Mesothelial cell of epicardium (in vitro differentiated cells): ENCODE data around the gene COL12A1. TPM values are rescaled to one million over a fixed set of nuclear protein-coding genes. Genes with fewer than 3 reads are reported as not detected.
"Not testable (repeated sequence)": the region's sequence is repeated elsewhere in the genome, so short reads cannot be mapped to it uniquely, and the experiment has no call there.

Experiments
- DNase-seq, 2 experiments: peaks; one replicate each; pipeline ENCODE4 v3.0.0; 2021; ENCODE audit warnings: low spot score in 2 of 2; ENCODE audit not compliant: unreplicated experiment in 2 of 2
- H3K27ac Mint-ChIP-seq: 2 replicates; pipeline ENCODE4 v1.8.0; 2021; ENCODE audit warnings: mixed read lengths
- H3K27me3 Mint-ChIP-seq: 2 replicates; pipeline ENCODE4 v1.8.0; 2021; ENCODE audit warnings: low read depth, mixed read lengths
- H3K36me3 Mint-ChIP-seq: 2 replicates; pipeline ENCODE4 v1.8.0; 2021; ENCODE audit warnings: mixed read lengths
- H3K4me1 Mint-ChIP-seq: 2 replicates; pipeline ENCODE4 v1.8.0; 2021; ENCODE audit warnings: mixed read lengths
- H3K4me3 Mint-ChIP-seq: 2 replicates; pipeline ENCODE4 v1.8.0; 2021; ENCODE audit warnings: mild to moderate bottlenecking, moderate library complexity, mixed read lengths
- H3K9me3 Mint-ChIP-seq: 2 replicates; pipeline ENCODE4 v1.8.0; 2021; ENCODE audit warnings: mixed read lengths
- CTCF ChIP-seq: fragments of 200-600 bp; sonication (generic); IDR thresholded peaks from one replicate; pipeline ENCODE4 v1.5.0; 2021; ENCODE audit warnings: antibody characterized with exemption; ENCODE audit not compliant: unreplicated experiment
- total RNA-seq: library from RNA; stranded (reverse); gene quantifications from 3 replicates; pipeline ENCODE4 v1.2.1, GENCODE V29; 2021

The COL12A1 gene
- total RNA-seq, 1 donor from 2014 or later: 10.5 TPM

DNA sequence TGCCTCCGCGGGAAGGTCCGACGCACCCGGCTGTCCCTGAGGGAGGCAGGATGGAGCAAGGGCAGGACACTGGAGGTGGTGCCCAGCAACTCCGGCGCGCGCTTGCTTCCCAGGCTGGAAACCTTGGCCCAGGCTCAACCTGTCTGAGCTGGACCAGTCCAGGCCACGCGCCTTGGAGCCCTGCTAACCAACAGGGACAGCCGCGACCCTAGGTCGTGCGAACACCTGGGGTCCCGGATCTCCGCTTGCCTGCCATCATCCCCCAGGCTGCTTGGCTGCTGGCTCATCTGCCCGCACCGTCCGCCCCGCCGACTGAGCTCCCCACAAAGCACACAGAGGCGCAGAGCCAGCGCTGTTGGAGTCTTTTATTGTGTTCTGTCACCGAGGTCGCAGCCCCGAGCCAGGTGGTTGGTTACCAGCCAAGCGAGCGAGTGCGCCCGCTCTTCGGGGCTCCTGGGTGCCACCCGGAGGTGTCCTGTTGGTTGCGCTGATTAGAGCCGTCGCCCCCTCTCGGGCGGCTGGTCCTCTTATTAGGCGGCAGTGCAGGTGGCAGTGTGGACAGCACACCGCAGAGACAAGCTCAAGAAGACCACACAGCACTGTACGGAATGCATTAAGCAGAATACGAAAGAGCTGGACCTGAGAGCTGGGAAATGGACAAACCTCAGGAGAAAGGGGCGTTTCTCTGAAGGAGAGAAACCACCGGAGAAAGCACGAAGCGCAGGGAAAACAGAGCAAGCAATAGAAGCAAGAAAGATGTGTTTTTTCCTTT is 3.8 kb downstream of the COL12A1 start:
- Mint-ChIP-seq H3K36me3 (no peaks in the 10 kb centered on the region), H3K4me3 (peak overlapping the region; percentile 82), H3K9me3 (no peaks in the 10 kb centered on the region), H3K4me1 (peaks cover 45% of the 10 kb centered on the region), H3K27me3 (peaks cover 64% of the 10 kb centered on the region), H3K27ac (no peak overlapping the region)
- DNase-seq: peak in 1 of 2 experiments; percentile 49
- TF ChIP-seq CTCF: no peak

DNA sequence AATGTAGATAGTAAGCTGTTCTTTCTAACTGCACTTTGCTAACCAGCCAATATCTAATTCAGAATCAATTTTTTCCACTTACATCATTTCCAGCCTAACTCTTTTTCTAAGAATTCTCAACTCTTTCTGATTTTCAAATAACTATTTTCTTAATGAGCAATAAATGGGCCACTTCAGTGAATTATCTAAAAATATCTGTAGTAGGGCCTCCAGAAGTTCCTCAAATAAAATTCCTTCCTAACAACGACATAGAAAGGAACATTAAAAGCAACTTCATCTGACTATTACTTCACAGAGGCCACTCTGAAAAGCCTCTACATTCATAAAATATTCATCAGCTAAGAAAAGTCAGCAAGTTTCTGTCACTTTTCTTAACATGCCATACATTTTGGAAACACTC is 4.8 kb downstream of the COL12A1 start:
- H3K27me3 Mint-ChIP-seq: peaks cover 54% of the 10 kb centered on the region
- H3K36me3 Mint-ChIP-seq: no peaks in the 10 kb centered on the region
- H3K27ac Mint-ChIP-seq: no peak overlapping the region
- peaks cover 1% of the 10 kb centered on the region for H3K9me3 Mint-ChIP-seq
- H3K4me3 Mint-ChIP-seq: no peak overlapping the region
- no peak for DNase-seq
- TF ChIP-seq CTCF: no peak
- H3K4me1 Mint-ChIP-seq: peaks cover 36% of the 10 kb centered on the region

- TF ChIP-seq CTCF: no peak
- Mint-ChIP-seq H3K4me3 (no peak overlapping the region), H3K9me3 (peaks cover 6% of the 10 kb centered on the region), H3K27ac (no peak overlapping the region), H3K27me3 (peaks cover 42% of the 10 kb centered on the region), H3K4me1 (peaks cover 25% of the 10 kb centered on the region), H3K36me3 (no peaks in the 10 kb centered on the region)
- no peak for DNase-seq
These were observed 6.0 kb downstream of the COL12A1 start for GRCh38 chr6:75199889-75200288.

DNA sequence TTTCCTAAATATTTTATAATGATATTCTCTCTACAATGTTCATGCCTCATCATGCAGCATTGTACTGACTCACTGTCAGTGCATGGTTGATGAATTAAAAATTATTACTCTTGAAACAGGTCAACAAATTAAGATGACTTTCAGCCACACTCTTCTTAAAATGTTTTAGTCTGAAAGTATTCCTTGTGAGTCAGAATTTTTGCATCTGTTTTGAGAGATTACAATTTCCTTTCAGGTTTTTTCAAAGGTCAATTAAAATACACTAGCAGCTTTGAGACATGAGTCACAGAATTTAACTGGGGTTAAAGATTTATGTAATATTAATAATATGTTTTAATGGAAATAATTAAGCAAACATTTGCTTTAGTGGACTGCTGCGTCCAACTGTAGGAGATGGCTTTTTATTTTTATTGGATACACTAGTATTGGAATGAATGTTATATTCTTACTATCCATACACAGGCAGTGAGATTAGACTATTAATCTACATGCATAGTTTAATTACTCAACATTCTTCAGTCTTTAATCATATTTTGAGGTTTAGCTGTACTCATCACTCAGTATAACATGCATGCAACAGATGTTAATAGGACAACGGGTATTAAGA is 9.7 kb downstream of the COL12A1 start:
- H3K9me3 Mint-ChIP-seq: peaks cover 6% of the 10 kb centered on the region
- peaks cover 8% of the 10 kb centered on the region for H3K27me3 Mint-ChIP-seq
- TF ChIP-seq CTCF: no peak
- no peak for DNase-seq
- no peak overlapping the region for H3K4me3 Mint-ChIP-seq
- peaks cover under 1% of the 10 kb centered on the region for H3K4me1 Mint-ChIP-seq
- H3K27ac Mint-ChIP-seq: no peak overlapping the region
- no peaks in the 10 kb centered on the region for H3K36me3 Mint-ChIP-seq

DNA sequence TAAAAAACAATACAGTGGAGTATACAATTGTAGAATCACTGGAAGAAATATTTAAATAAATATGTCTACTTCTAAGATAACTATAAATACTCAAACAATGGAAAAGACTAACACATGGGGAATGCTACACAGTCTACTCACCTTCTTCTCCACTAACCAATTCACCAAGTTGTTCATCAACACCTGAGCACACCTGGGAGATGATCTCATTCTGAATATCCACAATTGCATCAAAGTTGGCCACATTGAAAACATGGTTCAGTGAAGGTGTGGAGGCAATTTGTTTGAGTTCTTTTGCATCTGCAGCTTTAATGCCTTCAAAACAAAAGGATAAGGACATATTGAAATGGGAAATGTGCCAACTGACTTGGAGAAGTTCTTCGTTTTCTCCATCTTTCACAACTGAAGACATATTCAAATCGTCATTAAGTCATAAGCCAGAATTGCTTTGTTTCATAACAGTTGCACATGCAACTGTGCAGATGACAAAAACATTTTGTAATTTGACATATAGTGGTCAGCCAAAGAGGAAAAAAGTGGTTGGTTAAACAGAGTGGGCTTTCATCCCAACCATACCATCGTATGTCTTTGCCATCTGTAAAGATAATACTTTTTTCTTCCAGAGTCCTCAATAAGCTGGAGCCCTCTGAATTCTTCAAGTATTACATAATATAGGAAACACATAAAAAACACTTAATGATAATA is 17.5 kb downstream of the COL12A1 start:
- no peak for DNase-seq
- no peak for TF ChIP-seq CTCF
- H3K4me1 Mint-ChIP-seq: peaks cover 3% of the 10 kb centered on the region
- no peak overlapping the region for H3K4me3 Mint-ChIP-seq
- H3K9me3 Mint-ChIP-seq: peaks cover 16% of the 10 kb centered on the region
- H3K27ac Mint-ChIP-seq: no peak overlapping the region
- peaks cover 5% of the 10 kb centered on the region for H3K36me3 Mint-ChIP-seq
- H3K27me3 Mint-ChIP-seq: no peaks in the 10 kb centered on the region

DNA sequence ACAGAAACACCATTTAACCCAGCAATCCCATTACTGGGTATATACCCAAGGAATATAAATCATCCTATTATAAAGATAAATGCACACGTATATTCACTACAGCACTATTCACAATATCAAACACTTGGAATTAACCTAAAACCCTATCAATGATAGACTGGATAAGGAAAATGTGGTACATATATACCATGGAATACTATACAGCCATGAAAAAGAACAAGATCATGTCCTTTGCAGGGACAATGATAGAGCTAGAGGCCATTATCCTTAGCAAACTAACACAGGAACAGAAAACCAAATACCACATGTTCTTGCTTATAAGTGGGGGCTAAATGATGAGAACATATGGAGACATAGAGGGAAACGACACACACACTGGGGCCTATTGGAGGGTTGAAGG is 19.3 kb downstream of the COL12A1 start:
- H3K27ac Mint-ChIP-seq, H3K27me3 Mint-ChIP-seq, H3K4me1 Mint-ChIP-seq, H3K4me3 Mint-ChIP-seq, DNase-seq, H3K36me3 Mint-ChIP-seq: not testable (repeated sequence)
- peaks cover 16% of the 10 kb centered on the region for H3K9me3 Mint-ChIP-seq
